ENCODE measurements around the gene TBCC.

DNA sequence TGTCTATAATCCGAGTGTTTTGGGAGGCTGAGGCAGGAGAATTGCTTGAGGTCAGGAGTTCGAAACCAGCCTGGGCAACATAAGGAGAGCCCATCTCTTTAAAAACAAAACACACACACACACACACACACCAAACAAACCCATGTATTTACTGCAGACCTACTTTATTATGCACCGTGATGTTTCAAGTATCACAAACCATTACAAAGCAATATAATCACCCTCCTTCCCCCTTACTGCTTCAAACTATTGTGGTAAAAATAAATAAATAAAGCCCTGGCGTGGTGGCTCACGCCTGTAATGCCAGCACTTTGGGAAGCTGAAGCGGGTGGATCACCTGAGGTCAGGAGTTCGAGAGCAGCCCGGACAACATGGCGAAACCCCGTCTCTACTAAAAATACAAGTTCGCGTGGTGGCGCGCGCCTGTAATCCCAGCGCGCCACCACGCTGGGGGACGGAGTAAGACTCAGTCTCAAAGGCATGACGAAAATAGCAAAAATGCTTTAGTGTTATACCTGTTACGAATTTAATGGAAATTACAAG lies 1.5 kb downstream of the TBCC start:
- TF ChIP-seq SUZ12 (IDR thresholded peaks at IDR 0.05; ENCODE audit: extremely low read depth, insufficient read depth, insufficient read length) (no peak), ZNF274 (IDR thresholded peaks at IDR 0.05; ENCODE audit: low read depth, low read length) (no peak)

Measured in NT2/D1 (cell line).